ENCODE data around the gene FAM180A.
"Not testable (repeated sequence)": the region's sequence is repeated elsewhere in the genome, so short reads cannot be mapped to it uniquely, and the experiment has no call there.

FAM180A gene

GRCh38 chr7:135741905-135742304 is 6.7 kb downstream of the FAM180A start:
- DNase-seq (ENCODE audit: low read depth, low spot score): no peak

- DNase-seq (ENCODE audit: low read depth, low spot score): no peak
These were observed 7.7 kb downstream of the FAM180A start for GRCh38 chr7:135740889-135741288.

- not testable (repeated sequence) for DNase-seq (ENCODE audit: low read depth, low spot score)
These were observed 11.3 kb downstream of the FAM180A start for GRCh38 chr7:135737306-135737647.

- no peak for DNase-seq (ENCODE audit: low read depth, low spot score)
These were observed 11.9 kb downstream of the FAM180A start for GRCh38 chr7:135736586-135737305.

GRCh38 chr7:135734343-135734689 is 14.3 kb downstream of the FAM180A start:
- DNase-seq (ENCODE audit: low read depth, low spot score): no peak

- DNase-seq (ENCODE audit: low read depth, low spot score): no peak
These were observed 14.8 kb downstream of the FAM180A start for GRCh38 chr7:135733603-135734342.

- DNase-seq (ENCODE audit: low read depth, low spot score): no peak
These were observed 17.5 kb downstream of the FAM180A start for GRCh38 chr7:135731131-135731530.

GRCh38 chr7:135729230-135729629 is 19.4 kb downstream of the FAM180A start:
- DNase-seq (ENCODE audit: low read depth, low spot score): no peak

- DNase-seq (ENCODE audit: low read depth, low spot score): peak; percentile 65
These were observed 20.4 kb downstream of the FAM180A start, which contains the start of gene SLC13A4 for GRCh38 chr7:135728136-135728669. TSS of gene SLC13A4 (minus strand) at chr7:135728186. CDS start at chr7:135727496, 690 bp downstream.

- no peak for DNase-seq (ENCODE audit: low read depth, low spot score)
These were observed 21.5 kb downstream of the FAM180A start for GRCh38 chr7:135726911-135727673.

GRCh38 chr7:135726276-135726788 is 22.3 kb downstream of the FAM180A start:
- no peak for DNase-seq (ENCODE audit: low read depth, low spot score)

GRCh38 chr7:135723411-135723810 is 25.2 kb downstream of the FAM180A start:
- DNase-seq (ENCODE audit: low read depth, low spot score): no peak

GRCh38 chr7:135721198-135721820 is 27.3 kb downstream of the FAM180A start:
- no peak for DNase-seq (ENCODE audit: low read depth, low spot score)

- DNase-seq (ENCODE audit: low read depth, low spot score): no peak
These were observed 28.9 kb downstream of the FAM180A start for GRCh38 chr7:135719688-135720087.

- no peak for DNase-seq (ENCODE audit: low read depth, low spot score)
These were observed 29.7 kb downstream of the FAM180A start for GRCh38 chr7:135718794-135719437.

GRCh38 chr7:135718219-135718618 is 30.4 kb downstream of the FAM180A start:
- DNase-seq (ENCODE audit: low read depth, low spot score): no peak

GRCh38 chr7:135717693-135718092 is 30.9 kb downstream of the FAM180A start:
- DNase-seq (ENCODE audit: low read depth, low spot score): no peak

GRCh38 chr7:135716677-135717238 is 31.9 kb downstream of the FAM180A start:
- peak; percentile 63 for DNase-seq (ENCODE audit: low read depth, low spot score)

GRCh38 chr7:135715673-135716072 is 32.9 kb downstream of the FAM180A start:
- DNase-seq (ENCODE audit: low read depth, low spot score): no peak

- DNase-seq (ENCODE audit: low read depth, low spot score): no peak
These were observed 33.5 kb downstream of the FAM180A start for GRCh38 chr7:135715055-135715522.

All from brain pericyte (primary cell).